ENCODE results near the gene CMTM5.

The CMTM5 gene, protein sequence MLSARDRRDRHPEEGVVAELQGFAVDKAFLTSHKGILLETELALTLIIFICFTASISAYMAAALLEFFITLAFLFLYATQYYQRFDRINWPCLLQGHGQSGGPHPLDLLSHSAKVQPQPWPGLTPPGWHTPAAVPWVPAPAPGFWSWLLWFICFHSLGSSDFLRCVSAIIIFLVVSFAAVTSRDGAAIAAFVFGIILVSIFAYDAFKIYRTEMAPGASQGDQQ

DNA sequence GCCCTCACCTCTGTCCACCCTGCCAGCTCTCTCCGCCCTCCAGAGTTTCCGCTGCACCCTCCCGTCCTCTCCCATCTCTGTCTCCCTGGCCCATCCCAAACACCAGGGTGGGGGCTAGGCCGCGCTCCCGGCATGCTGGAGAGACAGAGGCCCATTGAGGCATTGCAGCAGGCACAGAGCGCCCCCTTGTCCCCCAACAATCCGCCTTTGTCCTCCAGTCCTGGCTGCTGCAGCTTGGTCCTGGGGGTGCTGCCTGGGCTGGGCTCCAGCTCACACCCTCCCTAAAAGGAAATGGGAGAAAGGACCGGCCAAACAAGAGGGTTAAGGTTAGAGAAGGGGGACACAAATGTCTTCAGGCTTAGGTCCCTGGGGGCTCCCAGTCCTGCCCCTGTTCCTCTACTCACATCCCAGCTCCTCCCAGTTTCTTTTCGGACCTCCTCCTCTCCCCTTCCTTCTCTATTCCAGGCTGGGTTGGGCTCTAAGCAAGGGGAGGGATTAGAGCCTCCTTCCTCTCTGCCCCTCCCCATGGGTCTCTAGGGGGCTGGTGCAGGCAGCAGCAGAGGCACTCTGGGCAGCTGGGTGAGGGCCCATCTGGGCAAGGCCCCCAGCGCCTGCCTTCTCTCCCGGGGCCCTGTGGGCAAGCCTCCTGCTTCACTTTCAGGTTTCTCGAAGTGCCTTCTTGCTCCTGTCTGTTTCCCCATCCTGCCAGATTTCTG is at the start of gene CMTM5:
CMTM5 (plus strand) TSS at position 565 of the 716 bp plus-strand sequence. CDS start 206 bp downstream, outside the sequence.
- DNase-seq: no peak

GRCh38 chr14:23327947-23328744 is 48.7 kb upstream of the CMTM5 start:
- DNase-seq: peak; percentile 69

GRCh38 chr14:23335623-23336022 is 41.2 kb upstream of the CMTM5 start:
- no peak for DNase-seq

GRCh38 chr14:23339506-23340268 is 37.2 kb upstream of the CMTM5 start:
- no peak for DNase-seq

DNA sequence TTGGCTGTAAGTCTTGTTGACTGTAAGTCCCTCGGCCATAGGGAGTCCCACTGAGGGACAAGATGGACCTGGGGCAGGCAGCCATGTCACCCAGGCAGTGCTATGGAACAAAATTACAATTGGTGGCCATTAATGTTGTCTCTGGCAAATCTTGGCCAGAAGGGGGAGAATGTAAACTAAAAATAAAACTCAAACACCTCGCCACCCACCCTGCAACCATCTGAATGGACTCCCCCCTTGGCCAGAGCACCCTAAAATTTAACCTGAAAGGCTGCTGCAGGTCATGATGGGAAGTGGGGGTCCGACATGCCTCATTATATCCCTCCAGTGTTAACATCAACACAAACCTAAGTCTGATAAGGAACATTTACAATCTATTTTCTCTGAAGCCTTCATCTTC is 32.4 kb upstream of the CMTM5 start:
- no peak for DNase-seq

DNA sequence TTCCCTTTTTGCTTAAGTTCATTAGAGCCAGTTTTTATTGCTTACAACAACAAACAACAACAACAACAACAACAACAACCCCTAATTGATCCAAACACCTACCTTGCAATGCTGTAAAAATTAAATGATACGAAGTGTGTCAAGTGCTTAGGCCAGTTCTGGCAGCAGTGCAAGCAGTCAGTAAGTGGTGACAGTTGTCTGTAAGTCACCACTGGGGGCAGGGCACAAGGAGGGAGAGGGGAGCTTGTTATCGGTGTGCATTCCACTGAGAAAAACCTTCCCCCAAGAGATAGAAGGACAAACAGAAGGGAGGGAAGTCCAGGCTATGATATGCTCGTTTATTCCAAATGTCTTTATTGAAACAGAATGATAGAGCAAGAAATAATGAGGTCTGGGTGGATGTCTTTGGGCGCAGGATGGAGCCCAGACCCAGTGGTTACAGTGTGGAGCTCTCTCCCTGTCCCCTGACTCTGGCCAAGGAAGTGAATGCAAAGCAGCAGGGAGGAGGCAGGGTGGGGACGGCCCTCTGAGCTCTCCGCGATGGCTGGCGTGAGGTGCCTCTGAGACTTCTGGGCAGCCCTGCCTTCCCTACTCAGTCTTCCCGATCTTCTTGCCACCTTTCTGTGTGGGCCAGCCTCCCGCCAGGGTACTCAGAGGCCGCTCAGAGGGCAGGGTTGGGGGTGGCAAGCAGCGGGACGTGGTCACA is 30.7 kb upstream of the CMTM5 start:
- DNase-seq: no peak

GRCh38 chr14:23346693-23347405 is 30.0 kb upstream of the CMTM5 start:
- DNase-seq: no peak

DNA sequence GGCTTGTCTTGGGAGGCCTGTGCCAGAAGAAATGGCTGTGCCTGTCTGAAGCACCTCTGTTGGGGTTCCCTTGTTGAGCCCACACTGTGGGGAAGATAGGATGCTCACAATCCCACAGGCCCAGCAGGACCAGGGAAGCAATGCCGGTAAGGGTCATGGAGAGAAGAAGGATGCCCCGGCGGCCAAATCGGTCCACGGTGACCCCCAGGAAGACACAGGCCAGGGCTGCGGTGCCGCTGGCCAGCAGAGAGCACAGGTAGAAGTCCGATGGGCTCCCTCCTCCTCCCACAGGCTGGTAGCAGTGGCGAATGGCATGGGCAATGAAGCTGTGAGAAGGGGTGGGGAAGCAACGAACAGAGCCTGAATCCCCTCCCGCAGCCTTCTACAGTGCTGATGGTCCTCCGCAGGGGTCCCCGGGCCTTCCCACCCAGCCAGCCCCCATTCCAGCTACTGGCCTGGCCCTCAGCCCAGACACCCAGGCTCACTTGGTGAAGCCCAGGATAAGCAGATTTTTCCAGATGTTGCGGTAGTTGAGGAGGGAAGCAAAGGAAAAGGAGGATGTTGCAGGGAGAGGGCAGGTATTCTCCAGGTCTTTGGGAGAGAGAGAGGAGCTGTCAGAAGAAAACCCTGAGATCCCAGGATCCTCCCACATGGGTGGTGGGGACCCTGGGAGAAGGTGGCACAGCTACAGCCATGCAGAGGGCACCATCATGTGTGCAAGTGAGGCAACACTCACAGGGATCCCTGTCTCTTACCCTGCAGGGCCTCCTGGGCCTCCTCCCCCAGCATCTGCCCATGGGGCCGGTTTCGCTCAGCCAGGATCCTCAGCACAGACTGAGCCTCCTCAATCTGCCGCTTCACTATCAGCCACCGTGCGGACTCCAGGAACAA is 29.2 kb upstream of the CMTM5 start:
- no peak for DNase-seq

GRCh38 chr14:23348297-23348655 is 28.6 kb upstream of the CMTM5 start:
- DNase-seq: no peak

- no peak for DNase-seq
Measured at GRCh38 chr14:23349156-23349845, 27.5 kb upstream of the CMTM5 start.

- DNase-seq: no peak
Measured at GRCh38 chr14:23351681-23352505, 25.0 kb upstream of the CMTM5 start.

DNA sequence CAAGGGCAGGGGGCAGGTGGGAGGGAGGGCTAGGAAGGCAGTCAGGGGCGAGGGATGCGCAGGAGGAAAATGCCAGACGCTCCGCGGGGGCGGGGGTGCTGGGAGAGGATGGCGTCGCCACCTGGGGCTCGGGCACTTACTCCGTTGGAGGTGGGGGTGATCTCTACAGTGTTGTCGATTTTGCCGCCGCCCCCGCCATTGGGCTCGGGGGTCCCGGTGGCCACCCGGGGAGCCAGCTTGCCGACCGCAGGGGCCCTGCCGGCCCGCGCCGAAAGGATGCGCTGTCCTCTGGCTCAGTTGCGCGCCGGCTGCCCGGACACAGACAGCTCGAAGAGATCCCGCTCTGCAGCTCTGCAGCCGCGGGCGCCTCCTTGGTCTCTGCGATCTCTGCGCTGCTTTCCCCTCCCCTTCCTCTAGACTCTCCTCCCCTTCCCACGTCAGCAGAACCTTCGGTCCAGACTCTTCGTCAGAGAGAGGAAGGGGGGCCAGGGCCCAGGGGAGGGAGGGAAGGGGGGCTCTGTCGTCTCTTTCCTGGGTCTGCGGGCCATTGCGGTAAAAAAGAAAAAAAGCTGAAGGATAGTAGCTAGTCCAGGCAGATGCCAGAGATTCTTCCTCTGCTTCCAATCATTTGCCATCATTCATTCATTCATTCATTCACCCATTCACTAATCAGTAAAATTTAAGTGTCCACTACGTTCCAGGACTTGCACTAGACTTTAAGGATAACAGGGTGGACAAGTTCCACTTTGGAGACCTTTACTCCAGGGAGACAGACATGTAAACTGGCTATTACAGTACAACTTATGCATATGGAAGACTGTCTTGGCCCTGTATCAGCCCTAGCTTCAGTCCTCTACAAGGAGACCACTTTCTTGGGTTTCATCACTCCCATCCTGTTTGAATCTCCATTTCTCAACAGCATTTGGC is 24.1 kb upstream of the CMTM5 start, which contains the start of gene SLC22A17:
SLC22A17 (minus strand) TSS at position 382 of the 927 bp plus-strand sequence.
- peak; percentile 29 for DNase-seq

- DNase-seq: no peak
Measured at GRCh38 chr14:23353433-23353780, 23.4 kb upstream of the CMTM5 start.

DNA sequence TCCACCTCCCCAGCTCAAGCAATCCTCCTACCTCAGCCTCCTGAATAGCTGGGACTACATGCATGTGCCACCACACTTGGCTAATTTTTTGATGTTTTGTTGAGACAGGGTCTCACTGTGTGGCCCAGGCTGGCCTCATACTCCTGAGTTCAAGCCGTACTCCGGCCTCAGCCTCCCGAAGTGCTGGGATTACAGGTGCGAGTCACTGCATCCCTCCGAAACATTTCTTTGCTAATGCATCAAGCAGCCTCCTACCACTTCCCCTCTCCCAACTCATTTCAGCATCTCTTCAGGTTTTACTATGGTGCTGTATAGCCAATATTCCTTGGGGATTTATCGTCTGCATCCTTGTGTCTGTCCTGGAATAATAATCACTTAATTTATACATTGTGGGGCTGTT is 21.9 kb upstream of the CMTM5 start:
- DNase-seq: no peak

GRCh38 chr14:23355871-23356435 is 20.9 kb upstream of the CMTM5 start:
- no peak for DNase-seq

DNA sequence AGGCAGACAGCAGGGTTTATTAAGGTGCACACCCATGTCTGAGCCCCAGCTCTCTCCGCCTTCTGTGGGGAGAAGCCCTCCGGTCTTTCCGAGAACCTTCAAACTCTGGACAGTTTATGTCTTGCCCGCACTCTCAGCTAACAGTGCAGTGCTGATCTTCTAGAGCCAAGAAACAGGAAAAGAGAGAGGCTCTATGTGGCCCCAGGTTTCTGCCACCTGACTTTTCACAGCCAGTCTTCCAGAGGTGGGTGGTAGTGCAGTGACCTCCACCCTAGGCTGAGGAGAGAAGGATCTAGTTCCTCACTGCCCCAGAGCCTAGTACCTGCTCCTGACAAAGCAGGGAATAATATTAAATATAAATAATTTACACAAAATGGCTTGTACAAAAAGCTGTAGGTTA is 20.2 kb upstream of the CMTM5 start:
- no peak for DNase-seq

DNA sequence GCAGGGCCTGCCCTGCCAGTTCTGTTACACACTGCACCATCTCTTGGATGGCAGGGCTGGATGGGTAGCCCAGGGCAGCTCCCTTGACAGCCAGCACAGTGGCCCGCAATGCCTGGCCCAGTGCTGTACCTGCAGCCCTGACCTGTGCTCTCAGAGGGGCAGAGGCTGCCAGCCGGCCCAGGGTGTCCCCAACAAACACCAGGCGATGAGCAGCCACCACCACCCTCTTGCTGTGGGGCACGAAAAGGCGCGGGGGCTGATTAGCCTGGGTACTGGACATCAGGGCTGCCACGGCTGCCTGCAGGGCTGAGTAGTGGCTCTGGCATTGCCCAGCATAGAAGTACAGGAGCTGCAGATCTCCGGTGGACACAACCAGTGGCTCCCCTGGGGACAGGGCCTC is 19.6 kb upstream of the CMTM5 start:
- no peak for DNase-seq

- no peak for DNase-seq
Measured at GRCh38 chr14:23358042-23358441, 18.8 kb upstream of the CMTM5 start.

Data from activated gamma-delta T cell treated with Interleukin-2 at 50 U/mL for 16 hours (primary cell).